Putamen (tissue), 1 donor: ENCODE measurements around the gene PTPN13.
"Not testable (repeated sequence)": the region's sequence is repeated elsewhere in the genome, so short reads cannot be mapped to it uniquely, and the experiment has no call there.

Experiments
- DNase-seq: peaks from one replicate; pipeline ENCODE4 v3.0.0-alpha.2; 2016; ENCODE audit warnings: low spot score

The PTPN13 gene

DNA sequence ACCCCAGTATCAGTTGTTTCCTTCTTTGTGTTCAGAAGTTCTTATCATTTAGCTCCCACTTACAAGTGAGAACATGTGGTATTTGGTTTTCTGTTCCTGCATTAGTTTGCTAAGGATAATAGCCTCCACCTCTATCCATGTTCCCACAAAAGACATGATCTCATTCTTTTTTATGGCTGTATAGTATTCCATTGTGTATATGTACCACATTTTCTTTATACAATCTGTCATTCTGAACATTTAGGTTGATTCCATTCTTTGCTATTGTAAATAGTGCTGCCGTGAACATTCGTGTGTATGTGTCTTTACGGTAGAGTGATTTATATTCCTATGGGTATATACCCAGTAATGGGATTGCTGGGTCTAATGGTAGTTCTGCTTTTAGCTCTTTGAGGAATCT is 125.0 kb downstream of the PTPN13 start:
- DNase-seq: not testable (repeated sequence)

DNA sequence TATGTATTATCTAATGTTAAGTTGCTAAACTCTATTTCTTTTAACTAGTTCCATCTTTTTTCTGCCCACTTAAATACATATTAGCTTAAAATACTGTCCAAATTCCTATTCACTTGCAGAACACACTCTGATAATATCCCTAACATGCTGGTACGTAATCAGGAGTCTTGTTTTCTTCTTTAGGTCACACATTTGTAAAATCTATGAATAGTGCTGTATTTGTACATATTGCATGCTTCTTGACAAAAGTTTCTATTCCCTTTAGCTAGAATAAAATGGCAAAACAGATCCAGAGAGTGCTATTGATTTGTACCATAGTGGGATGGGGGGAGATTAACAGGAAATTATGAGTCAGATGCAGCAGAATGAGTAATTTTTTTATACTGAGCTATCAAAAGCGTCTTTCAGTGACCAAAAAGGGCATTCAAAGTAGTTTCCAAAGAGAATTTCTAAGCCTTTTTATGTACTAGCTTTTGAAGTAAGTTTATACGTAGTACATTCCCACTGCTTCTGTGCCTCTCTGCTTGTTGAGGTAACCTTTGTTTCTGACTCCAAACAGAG is 126.5 kb downstream of the PTPN13 start:
- peak; percentile 47 for DNase-seq

DNA sequence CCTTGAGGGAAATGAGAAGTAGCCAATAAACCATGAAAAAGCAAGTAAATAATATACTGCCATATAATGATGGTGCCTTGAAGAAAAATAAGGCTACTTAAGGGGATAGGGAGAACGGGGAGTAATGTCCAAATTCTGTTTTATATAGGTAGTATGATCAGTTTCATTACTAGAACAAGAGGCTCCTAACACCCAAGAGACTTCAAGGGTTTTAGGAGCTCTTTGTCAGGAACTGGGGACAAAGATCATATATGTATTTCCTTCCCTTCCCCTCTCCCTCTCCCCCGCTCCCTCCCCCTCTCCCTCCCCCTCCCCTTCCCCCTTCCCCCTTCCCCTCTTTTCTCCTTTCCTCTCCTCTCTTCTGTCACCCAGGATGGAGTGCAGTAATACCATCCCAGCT is 127.3 kb downstream of the PTPN13 start:
- no peak for DNase-seq

DNA sequence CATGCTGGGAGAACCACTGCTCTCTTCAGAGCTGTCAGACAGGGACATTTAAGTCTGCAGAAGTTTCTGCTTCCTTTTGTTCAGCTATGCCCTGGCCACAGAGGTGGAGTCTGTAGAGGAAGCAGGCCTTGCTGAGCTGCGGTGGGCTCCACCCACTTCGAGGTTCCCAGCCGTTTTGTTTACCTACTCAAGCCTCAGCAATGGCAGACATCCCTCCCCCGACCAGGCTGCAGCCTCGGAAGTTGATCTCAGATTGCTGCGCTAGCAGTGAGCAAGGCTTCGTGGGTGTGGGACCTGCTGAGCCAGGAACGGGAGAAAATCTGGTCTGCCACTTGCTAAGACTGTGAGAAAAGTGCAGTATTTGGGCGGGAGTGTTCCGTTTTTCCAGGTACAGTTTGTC is 136.2 kb downstream of the PTPN13 start:
- no peak for DNase-seq

DNA sequence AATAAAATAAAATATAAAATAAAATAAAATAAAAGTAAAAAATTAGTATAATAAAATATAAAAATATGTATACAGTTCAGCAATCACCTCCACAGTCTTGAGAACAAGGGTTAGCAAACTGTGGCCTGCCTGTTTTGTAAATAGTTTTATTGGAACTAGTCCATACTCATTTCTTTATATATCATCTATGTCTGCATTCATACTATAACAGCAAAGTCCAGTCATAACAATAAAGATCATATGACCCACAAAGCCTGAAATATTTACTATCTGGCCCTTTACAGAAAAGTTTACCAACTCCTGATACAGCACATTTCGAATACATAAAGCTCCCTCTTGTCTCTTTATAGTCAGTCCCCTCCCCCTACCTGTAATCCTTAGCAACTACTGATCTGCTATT is 143.1 kb downstream of the PTPN13 start:
- no peak for DNase-seq

DNA sequence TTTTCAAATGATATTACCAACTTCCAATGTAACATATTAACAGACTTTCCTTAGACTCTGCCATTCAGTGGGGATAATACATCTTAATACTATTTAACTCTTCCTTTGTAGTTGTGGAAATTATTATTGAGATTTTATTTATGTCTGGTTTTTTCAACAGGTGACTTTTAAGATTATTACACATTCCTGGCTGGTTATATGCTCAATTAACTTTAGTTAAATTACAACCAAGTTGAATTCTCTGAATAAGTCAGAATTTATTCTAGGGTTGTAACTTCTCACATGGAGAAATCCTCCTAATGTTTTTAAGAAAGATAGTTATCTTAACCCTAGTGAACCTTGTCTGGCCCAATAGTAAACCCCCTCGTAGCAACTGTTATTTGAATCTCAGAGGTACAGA is 147.7 kb downstream of the PTPN13 start:
- DNase-seq: no peak

DNA sequence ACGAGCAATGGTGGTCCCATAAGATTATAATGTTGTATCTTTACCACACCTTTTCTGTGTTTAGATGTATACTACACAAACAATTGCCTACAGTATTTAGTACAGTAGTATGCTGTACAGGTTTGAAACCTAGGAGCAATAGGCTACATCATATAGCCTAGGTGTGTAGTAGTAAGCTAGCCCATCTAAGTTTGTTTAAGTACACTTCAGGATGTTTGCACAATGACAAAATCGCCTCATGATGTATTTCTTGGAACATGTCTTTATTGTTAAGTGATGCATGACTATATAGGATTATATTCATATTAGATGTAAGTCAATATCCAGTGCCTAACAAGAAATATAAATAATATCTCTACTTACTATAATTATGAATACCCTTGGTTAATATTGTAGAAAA is 150.5 kb downstream of the PTPN13 start:
- no peak for DNase-seq

DNA sequence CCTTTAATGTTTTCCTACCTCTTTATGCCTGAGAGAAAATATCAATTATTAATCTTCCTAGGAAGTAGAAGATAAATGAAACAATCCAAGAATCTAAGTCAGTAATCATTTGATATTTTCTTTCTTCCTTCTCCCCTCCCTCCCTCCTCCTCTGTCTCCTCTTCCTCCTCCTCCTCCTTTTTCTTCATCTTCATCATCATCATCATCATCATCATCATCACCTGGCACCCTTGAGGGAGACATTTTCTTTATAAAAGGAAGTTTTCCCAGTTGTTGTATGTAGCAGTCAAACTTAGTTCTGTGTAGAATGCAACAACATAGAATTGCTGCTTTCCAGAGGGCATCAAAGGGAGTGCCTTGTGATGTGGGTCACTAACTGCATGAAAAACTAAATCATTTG is 155.0 kb downstream of the PTPN13 start:
- no peak for DNase-seq

DNA sequence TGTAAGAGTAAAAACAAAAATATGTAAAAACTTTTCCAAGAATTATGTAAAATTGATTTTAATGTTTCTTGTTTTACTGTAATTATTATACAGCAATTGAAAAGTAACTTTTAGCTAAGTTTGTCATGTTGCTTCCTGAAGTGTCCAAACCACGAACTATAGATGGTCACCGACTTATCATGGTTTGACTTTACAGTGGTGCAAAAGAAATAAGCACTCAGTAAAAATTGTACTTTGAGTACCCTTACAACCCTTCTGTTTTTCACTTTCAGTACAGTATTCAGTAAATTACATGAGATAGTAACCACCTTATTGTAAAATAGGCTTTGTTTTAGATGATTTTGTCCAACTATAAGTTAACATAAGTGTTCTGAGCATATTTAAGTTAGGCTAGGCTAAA is 161.3 kb downstream of the PTPN13 start:
- DNase-seq: no peak

DNA sequence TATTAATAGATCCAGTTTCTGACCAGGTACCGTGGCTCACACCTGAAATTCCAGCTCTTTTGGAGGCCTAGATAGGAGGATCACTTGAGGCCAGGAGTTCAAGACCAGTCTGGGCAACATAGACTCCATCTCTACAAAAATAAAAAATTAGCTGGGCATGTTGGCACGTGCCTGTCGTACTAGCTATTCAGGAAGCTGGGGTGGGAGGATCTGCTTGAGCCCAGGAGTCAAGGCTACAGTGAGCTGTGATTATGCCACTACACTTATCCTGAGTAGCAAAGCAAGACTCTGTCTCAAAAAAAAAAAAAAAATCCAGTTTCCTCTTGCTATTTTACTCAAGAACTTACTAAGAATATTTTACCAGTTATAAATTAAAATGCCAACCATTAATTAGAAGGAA is 163.4 kb downstream of the PTPN13 start:
- DNase-seq: no peak

DNA sequence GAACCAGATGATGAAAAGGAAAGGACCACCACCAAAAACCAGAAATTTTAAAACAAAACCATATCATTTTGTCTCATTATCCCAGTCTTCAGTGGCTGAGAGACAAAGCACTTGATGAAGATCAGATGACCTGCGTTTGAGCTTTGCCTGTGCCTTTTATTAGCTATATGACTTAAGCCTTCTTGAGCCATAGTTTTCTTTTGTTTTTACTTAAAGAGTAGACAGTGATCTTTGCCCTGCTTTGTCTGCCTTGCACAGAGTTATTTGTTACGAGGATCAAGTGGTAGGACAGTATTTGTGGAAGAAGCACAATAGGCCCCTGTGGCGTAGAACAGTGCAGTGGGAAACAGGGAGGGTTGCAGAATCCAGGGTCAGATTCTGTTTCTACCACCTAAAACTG is 165.2 kb downstream of the PTPN13 start:
- DNase-seq: no peak

DNA sequence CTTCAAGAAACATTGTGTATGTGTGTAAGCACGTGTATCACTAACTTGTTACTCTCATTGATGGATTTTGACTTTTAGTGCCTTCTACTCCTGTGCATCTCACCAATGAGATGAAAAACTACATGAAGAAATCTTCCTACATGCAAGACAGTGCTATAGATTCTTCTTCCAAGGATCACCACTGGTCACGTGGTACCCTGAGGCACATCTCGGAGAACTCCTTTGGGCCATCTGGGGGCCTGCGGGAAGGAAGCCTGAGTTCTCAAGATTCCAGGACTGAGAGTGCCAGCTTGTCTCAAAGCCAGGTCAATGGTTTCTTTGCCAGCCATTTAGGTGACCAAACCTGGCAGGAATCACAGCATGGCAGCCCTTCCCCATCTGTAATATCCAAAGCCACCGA is 168.5 kb downstream of the PTPN13 start:
- DNase-seq: no peak

DNA sequence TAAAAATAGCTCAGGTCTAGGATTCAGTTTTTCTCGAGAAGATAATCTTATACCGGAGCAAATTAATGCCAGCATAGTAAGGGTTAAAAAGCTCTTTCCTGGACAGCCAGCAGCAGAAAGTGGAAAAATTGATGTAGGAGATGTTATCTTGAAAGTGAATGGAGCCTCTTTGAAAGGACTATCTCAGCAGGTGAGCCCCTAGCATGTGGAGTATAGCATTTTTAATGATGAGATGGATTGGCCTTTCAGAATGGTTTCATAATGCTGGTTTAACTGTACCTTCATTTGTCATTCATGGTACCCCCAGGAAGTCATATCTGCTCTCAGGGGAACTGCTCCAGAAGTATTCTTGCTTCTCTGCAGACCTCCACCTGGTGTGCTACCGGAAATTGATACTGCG is 175.7 kb downstream of the PTPN13 start:
- no peak for DNase-seq

DNA sequence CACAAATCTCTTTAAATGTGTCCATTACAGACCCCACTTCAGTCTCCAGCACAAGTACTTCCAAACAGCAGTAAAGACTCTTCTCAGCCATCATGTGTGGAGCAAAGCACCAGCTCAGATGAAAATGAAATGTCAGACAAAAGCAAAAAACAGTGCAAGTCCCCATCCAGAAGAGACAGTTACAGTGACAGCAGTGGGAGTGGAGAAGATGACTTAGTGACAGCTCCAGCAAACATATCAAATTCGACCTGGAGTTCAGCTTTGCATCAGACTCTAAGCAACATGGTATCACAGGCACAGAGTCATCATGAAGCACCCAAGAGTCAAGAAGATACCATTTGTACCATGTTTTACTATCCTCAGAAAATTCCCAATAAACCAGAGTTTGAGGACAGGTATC is 177.0 kb downstream of the PTPN13 start:
- DNase-seq: peak; percentile 60

DNA sequence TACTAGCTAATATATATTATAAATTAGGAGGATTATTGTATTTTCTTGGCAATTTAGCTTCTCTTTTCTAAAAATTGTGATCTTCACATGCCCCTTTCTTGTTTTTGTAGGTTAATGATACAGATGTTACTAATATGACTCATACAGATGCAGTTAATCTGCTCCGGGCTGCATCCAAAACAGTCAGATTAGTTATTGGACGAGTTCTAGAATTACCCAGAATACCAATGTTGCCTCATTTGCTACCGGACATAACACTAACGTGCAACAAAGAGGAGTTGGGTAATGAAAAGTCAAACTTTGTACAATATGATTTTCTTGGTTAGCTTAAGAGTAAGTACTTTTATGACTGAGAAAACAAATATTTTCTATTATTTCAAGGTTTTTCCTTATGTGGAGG is 180.9 kb downstream of the PTPN13 start:
- DNase-seq: no peak

DNA sequence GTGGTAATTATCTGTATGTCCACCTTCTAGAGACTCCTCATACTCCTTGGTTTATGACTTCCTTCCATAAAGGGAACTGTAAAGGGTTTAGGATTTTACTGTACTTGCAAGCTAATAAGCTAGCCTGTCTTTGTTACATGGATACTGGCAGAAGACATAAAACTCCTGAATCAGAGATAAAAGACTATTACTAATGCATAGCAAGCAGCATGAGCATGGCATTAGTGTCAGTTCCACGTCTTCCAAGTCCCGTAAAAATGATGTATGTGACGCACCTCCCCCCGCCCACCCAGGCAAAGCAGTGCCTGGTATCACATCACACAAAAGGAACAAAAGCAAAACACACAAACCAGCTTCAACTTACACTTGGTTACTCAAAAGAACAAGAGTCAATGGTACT is 184.1 kb downstream of the PTPN13 start:
- no peak for DNase-seq

DNA sequence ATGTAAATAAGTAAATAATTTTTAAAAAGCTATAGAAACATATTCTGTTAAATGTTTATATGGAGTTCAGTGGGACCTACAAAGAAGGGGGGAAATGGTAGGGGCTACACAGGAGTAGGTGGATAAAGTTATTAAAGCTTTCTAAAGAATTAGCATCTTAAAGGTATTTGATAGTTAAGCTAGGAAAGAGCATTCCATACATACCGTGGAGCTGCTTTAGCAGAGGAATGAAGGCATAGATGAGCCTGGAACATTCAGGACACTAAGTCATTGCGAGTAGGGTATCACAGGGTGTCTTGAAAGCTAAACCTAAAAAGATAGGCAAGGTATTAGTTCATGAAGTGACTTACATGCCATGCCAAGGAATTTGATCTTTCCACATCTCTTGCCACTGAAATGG is 194.7 kb downstream of the PTPN13 start:
- no peak for DNase-seq

DNA sequence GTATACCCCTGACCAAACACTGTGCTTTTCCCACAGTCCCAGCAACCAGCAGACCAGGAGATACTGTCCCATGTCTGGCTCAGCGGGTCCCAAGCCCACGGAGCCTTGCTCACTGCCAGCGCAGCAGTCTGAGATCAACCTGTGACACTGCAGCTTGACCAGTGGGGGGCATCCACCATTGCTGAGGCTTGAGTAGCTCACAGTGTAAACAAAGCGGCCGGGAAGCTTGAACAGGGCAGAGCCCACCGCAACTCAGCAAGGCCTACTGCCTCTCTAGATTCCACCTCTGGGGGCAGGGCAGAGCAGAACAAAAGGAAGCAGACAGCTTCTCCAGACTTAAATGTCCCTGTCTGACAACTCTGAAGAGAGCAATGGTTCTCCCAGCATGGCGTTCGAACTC is 197.0 kb downstream of the PTPN13 start:
- no peak for DNase-seq

DNA sequence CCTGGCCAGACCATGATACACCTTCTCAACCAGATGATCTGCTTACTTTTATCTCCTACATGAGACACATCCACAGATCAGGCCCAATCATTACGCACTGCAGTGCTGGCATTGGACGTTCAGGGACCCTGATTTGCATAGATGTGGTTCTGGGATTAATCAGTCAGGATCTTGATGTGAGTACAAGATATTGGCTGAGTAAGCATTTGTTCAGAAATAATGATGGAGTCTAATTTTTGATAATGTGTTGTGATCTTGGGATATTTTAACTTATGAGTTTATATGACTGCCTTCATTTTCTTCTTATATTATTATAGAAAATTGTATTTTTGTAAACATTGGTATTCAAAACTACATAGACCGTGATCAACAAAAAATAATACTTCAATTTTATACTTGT is 215.7 kb downstream of the PTPN13 start:
- no peak for DNase-seq

DNA sequence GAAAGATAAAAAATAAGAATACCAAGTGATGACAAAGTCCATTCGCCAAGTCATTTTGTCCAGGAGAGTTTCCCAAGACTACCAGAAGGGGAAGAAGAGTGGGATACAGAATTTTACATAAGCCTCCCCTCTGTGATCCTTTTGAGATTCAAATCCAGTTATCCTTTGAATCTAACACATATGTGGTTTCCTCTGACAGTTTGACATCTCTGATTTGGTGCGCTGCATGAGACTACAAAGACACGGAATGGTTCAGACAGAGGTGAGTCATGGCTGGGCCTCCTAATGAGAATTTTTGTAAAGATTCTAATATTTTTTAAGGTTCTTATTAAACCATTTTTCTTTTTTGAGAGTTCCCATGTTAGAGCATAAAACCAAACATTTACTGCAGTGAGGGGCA is 216.7 kb downstream of the PTPN13 start:
- no peak for DNase-seq

DNA sequence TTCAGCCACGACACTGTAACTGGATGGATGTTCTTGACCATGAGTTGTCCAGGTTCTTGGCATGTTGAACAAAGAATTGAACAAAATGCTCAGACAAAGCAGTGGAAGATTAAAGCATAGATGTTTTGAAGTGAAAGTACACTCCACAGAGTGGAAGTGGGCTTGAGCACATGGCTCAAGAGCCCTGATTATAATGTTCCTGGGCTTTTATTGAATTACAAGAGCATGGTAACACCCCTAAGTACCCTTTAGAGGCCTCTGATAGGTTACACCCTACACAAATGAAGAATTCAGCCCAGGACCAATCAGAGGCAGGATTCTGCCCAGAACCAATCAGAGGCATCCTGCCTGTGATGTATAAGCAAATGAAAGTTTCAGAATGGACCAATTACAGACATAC is 221.5 kb downstream of the PTPN13 start:
- no peak for DNase-seq

DNA sequence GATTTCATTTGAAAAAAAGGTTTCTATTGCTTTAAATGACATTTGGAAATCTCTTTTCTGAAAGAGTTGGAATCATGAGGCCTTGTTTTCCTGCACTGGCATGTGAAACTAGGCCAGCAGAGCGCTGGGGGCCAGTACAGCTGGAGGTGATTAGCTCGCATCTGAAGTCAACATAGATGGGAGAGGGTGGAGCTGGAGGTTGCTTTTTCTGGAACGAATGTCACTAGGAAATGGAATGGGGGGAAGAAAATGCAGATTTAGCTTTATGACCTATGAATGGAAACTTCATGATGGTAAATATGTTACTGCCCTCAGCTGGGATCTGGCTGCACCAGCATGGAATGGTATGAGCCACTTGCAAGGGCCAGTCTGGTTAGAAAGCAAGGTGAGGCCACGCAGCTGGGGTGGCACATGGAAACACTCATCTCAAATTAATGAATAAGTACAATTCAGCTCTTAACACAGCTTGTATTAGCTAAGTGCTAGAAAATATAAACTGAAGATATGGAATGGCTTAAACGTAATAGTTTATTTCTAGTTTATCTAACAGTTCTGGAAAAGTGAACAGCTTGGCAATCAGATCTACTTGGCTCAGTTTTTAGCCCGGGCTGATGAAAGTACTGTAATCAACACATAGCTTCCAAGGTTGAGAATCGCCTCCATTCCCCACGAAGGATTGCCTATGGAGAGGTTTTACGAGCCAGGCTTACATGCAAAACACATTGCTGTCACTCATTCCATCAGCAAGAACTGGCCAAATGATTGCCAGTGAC is 222.6 kb downstream of the PTPN13 start:
- no peak for DNase-seq

DNA sequence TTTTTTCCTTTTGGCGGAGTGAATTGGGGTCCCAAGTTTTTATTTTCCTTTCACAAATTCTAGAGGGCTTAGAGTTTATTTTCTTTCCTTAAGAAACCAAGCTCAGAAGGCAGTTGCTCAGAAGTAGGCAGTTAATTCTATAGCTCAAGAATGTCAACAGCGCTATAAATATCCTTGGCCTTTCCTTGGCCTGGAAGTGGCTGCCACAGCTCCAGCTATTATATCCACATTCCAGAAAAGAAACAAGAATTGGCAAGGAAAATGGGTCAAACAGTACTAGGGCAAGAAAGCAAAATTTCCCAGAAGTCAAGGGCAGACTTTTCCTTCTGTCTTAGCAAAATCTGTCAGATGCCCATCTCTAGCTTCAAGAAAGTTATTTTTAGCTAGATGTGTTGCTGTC is 224.1 kb downstream of the PTPN13 start:
- no peak for DNase-seq

DNA sequence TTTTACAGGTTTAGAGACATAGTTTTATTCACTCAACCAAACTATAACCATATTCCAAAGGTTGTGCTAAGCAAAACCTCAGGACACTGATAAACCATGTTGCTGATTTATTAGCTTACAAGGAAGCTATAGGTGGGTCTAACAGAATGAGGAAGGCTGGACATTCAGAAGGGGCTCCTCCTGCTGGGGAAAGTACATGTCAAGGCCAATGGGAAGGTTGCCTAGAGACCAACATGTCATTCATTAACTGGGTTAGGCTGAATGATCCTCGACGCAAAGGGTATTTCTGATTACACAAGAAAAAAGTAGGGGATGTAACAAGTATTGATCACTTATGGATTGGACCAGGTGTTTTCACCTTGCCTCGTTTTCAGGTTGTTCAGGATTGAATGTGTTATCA is 224.7 kb downstream of the PTPN13 start:
- DNase-seq: no peak
